ENCODE results near the gene TIMP2. TPM values are rescaled to one million over a fixed set of nuclear protein-coding genes. Genes with fewer than 3 reads are reported as not detected.
"Not testable (repeated sequence)": the region's sequence is repeated elsewhere in the genome, so short reads cannot be mapped to it uniquely, and the experiment has no call there.

The TIMP2 gene
- total RNA-seq, 1 experiment from 2014 or later = 73.3 TPM

DNA sequence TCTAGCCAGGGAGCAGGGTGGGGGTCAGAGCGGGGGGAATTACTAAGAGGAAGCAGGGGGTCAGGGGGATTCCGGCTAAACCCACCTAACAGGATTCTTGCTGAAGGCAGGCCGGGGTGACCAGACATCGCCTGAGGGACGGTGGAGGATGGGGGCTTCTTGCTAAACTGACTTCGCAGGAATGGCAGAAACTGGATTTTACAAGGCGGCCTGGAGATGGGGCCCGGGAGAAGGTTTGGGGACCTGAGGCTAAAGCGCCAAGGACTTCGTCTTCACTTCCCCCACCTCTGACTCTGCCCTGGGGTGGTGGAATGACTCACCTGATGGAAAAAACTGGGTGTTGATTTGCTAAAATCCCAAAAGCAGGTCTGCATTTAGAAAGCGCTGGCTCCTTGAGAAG, 31.1 kb upstream of the TIMP2 start:
- no peak for DNase-seq (ENCODE audit: low spot score)

- DNase-seq (ENCODE audit: low spot score) = no peak
Observed at GRCh38 chr17:78954684-78955083, 29.5 kb upstream of the TIMP2 start.

DNA sequence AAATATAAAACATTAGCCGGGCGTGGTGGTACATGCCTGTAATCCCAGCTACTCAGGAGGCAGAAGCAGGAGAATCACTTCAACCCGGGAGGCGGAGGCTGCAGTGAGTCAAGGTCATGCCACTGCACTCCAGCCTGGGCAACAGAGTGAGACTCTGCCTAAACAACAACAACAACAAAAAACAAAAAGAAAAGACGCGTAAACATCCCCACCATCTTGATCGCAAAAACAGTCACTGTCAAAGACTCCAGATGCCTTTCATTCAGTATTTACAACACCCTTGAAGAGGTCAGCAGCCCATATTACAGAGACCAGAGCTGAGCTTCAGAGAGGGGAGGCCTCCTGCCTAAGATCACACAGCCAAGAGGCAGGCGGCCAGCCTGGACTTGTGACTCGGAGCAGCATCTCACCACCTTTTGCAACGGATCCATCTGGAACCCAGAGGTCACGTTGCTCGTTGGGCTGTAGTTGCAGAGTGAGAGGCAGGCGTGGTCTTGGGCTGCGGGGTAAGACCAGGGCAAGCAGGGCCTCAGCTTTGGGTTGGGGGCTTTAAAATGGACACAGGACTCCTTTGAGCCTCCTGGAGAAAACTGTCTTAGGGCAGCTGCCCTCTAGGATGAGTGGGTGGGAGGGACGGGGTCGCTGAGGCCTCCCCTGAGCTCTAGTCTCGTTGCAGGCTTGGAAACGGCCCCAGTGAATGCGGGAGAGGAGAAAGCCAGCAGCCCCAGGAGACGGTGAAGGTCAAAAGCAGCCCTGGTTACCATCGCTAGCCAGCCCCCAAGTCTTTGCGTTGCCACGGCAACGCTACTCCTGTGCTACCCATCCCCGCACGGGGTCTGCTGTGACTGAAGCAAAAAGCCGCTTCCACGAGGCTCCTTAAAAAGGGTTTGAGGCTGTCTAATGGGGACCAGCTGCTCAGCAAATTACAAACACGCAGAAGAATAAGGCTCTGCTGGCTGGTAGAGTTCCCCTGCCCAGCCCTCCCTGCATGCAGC, 28.5 kb upstream of the TIMP2 start:
- DNase-seq (ENCODE audit: low spot score) = no peak

GRCh38 chr17:78952706-78953105, 27.5 kb upstream of the TIMP2 start:
- DNase-seq (ENCODE audit: low spot score) = no peak

DNA sequence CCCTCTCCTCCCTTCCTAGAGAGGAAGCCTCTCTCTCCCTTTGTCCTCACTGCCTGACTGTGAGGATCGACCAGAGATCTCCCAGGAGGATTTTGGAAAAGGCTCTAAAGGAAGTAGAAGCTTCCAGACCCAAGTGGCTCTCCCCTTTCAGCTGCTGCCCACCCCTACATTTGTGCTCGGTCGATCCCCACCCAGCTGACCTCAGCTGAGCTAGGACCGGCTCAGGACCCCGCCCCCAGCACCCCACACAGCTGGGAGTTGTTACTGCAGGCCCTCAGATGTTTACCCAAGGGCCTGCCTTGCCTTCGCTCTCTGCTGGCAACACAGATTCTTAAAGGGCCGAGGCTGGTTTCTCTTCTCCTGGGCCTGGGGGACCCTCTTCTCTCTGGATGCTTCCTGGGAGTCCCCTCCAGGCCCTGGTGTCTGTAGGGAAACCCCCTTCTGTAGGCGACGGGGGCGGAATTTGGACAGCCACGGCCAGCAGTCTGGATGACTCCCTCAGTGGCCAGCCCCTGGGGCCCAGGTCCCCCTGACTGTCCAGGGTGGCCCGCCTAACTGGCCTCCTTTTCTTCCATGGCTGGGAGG, 26.9 kb upstream of the TIMP2 start:
- DNase-seq (ENCODE audit: low spot score) = no peak

DNA sequence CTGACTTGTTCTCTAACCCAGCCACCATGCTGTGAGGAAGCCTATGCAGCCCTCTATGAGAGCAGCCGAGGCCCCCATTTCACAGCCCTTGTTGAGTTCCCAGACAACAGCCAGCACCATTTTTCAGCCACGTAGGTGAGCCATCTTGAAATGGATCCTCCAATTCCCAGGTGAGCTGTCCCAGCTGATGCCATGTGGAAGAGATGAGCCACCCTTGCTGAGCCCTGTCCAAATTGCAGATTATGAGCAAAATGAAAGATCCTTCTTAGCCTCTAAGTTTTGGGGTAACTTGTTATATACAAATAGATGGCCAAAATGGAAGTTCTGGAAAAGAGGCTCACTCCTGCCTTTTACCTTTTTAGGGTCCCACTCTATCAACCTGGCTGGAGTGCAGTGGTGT, 25.7 kb upstream of the TIMP2 start:
- no peak for DNase-seq (ENCODE audit: low spot score)

- DNase-seq (ENCODE audit: low spot score) = no peak
Observed at GRCh38 chr17:78947235-78948149, 22.3 kb upstream of the TIMP2 start.

GRCh38 chr17:78946631-78947030, 21.4 kb upstream of the TIMP2 start:
- DNase-seq (ENCODE audit: low spot score) = no peak

DNA sequence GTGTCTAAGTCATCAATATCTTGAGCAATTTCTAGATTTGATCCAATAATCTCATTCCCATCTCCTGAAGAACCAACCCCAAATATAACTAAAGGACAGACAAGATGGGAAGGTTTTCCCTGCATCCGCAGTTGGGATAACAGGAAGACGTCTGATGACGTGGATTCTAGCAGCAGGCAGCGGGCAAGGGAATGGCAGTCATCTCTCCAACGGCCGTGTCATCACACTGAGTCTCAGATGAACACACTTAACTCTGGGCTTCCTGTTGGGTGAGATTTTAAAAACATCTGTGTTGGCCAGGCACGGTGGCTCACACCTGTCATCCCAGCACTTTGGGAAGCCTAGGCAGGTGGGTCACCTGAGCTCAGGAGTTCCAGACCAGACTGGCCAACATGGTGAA, 20.9 kb upstream of the TIMP2 start:
- DNase-seq (ENCODE audit: low spot score) = no peak

DNA sequence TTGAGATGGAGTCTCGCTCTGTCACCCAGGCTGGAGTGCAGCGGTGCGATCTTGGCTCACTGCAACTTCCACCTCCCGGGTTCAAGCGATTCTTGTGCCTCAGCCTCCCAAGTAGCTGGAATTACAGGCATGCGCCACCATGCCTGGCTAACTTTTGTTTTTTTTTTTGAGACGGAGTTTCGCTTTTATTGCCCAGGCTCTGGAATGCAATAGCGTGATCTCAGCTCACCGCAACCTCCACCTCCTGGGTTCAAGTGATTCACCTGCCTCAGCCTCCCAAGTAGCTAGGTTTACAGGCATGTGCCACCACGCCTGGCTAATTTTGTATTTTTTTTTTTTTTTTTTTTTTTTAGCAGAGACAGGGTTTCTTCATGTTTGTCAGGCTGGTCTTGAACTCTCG, 20.3 kb upstream of the TIMP2 start:
- DNase-seq (ENCODE audit: low spot score) = not testable (repeated sequence)

DNA sequence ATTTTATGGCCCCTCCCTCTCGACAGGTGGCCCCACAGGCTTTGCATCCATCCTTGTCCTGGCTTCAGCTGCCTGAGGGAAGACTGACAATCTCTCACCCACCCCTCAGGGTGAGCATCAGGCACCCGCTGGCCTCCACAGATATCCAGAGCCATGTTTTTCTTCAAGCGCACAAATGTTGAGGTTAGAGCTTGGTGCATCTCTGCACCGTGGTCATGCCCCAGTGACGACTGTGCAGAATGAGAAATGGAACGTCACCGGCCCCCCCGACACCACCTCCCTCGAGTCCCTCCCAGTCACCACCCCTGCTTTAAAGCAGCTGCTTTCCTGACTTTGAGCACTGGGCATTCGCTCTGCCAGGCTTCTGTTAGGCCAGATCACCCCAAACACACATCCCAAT, 19.8 kb upstream of the TIMP2 start:
- no peak for DNase-seq (ENCODE audit: low spot score)

- no peak for DNase-seq (ENCODE audit: low spot score)
Observed at GRCh38 chr17:78944026-78944425, 18.8 kb upstream of the TIMP2 start.

DNA sequence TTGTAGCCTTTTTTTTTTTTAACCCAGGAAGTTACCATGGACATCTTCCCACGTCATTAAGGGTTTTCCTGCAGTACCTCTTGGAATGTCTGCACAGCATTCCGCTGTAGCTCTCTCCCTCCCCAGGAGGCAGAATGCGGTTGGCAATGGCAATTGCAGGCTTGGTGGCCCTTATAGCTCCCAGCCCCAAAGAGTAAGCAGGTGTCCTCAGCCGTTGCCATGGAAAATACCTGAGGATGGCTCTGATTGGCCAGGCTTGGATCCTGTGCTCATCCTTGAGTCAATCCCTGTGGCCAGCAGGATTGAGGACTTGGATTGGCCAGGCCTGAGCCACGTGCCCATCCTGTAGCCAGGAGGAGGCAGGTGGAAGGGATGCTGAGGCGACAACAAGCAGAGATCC, 15.5 kb upstream of the TIMP2 start:
- no peak for DNase-seq (ENCODE audit: low spot score)

DNA sequence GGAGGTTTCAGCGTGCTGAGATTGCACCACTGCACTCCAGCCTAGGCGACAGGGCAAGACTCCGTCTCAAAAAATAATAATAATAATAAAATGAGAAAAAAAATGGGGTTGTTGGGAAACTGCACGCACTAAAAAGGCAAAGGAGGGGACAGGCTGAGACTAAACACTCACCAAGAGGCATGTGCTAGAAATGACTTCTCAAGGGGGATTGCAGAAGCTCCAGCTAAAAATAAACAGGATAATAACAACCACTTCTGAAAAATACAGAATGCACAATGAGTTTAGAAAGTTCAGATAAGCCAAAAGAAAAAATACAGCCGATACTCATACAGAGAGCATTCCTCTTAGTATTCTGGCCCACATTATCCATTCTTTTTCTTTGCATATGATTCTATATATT, 15.1 kb upstream of the TIMP2 start:
- no peak for DNase-seq (ENCODE audit: low spot score)

DNA sequence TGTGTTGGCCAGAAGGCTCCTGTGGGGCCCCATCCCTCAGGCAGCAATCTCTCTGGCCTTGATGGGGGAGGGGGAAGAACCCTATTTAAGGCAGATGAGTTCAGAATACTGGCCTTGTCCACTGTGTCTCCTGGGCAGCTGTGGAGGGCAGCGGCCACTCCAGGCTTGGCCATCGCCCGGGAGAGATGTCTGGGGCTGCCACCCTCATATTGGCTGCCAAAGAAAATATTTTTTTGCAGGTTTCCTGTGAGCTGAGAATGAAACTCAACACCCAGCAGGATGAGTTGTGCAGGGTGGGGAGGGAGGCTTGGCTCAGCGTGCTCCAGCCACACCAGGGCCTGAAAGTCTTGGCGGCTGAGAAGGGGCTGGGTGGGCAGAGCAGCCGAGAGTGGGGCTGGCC, 14.4 kb upstream of the TIMP2 start:
- no peak for DNase-seq (ENCODE audit: low spot score)

DNA sequence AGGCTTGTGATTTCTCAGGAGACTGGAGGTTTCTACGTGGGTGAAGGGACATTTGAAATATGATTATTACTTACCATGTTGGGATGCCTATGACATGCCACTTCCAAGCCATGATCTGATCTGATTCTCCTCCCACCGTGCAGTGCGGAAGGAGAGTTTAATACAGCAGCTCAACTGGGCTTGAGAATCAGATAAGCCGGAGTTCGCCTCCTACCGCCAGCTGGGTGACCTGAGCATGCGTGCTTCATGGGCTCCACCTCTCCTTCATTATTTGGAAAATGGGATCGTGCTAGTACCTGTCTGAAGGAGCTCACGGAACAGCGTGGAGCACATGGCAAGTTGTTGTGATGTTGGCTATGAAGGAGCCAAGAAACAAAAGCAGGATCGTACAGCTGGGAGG, 12.4 kb upstream of the TIMP2 start:
- DNase-seq (ENCODE audit: low spot score) = no peak

- DNase-seq (ENCODE audit: low spot score) = peak; percentile 97
Observed at GRCh38 chr17:78935419-78936323, 10.5 kb upstream of the TIMP2 start.

DNA sequence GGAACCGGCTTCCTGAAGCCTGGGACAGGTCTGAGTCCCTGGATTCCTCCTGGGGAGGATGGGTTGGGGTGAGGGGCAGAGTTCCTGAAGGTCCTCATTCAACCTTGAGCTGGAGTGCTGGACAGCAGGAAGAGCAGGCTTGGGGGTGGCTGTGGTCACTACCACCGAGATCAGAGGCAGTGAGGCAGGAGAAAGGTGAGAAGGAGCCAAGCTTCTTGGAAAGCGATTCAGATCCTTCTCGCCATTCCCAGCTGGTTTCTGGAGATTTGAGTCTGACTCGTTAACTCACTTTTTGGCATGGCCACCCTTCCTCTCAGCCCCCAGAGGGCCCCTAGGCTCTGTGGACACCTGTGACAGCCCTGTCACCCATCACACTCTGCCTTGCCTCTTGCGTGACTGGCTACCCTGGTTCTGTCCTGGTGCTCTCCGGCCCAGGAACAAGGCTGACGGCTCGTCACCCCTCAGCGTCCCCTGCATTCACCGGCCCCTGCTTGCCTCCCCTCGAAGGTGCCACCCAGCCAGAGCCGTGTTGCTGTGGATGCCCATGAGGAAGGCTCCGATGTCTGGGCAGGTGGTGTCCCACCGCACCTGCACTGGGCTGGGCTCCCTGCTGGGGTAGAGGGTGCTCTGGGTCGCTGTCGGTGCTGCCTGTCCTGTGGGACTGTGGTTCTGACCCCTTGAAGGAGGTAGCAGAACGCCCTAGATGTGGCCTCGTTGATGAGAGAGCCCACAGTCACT, 9.7 kb upstream of the TIMP2 start:
- DNase-seq (ENCODE audit: low spot score) = no peak

DNA sequence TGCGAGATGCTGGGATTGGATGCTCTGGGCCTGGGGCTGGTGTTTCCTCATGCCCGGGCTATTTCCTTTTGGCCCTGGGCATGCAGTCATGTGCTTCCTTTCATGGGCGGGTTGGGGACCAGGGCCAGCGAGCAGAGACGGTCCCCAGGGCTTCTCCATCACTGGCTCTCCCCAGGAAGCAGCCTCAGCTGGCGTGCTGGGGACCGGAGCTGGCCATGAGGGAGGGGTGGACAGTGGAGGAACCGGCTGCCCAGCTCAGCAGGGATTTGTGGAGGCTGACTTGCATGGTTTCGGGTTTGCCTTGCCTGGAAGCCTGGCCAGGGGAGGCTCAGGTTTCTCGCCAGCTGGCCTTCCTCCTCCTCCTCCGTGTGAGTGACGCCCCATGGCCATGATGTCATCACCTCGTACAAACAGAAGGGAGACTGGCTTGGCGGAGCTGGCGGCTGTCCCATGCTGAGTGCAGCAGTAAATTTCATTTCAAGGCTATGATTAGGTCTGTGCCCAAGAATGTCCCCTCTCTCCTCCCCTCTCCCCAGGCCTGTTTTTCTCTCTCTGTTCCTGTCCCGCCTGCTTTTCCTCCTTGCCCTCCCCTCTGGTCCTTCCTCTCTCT, 8.9 kb upstream of the TIMP2 start:
- DNase-seq (ENCODE audit: low spot score) = peak; percentile 100
